Activated T-helper 1 cell treated with Interleukin-2 at 50 U/mL for 16 hours (primary cell): ENCODE results near the gene FBN2.
"Not testable (repeated sequence)": the region's sequence is repeated elsewhere in the genome, so short reads cannot be mapped to it uniquely, and the experiment has no call there.

ENCODE experiments used
- DNase-seq: peaks from one replicate; pipeline ENCODE4 v3.0.0-alpha.2; 2020; ENCODE audit warnings: low read depth

The FBN2 gene

DNA sequence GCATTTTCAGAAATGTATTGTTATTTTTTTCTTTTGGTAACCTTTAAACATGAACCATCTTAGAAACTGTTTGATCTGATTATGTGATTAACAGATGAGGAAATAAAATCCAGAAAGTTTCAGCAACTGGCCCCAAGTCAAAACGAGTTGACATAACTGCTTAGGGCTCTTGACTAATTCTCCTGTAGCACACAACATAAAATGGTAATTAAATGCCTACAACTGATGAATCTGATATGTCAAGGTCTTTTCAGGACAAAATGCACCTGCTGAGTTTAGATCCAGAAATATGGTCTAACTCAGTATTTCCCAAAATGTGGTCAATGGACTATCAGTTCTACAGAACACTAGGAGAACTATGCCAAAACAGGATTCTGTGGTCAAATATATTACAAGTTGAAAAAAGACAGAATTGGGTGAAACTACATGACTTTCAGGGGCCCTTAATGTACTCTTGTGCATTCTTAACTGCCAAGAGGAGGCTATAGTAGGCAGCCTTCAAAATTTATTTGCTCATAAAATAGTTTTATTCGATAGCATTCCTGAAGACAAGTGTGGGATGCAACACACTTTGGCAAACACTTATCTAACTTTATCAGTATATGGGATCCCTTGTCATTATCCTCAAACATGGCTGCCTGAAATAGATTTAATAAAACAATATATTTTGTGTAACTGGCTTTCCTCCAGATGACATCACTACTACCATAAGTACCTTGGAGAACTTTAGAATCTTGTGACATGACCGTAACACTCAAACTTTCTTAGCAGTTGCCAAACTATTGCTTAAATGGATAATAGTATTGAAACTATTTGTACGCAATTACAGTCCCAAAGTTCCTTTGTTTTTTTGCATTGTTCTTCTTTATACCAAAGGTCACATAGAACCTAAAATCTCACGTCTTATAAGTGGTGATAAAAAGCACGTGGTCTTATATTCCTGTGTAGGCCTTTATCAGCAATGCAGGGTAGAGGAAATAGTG is 59.4 kb downstream of the FBN2 start:
- DNase-seq = no peak

DNA sequence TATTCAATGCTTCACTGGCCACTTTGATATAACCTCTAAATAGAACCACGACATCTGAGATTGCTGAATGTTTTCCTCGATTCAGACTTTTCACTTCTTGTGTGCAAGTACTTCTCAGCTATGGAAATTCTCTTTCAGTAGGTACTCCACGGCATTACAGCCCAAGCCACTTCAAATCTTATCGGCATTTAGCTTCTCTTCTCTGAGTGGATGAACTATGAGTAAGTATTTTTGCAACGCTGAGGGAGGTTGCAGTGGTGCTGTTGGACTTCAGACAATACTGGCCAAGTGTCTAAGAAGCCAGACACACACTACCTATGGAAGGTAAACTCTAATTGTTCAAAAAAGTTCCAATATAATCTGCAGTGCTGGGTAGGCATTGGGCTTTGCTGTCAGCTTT is 60.1 kb downstream of the FBN2 start:
- no peak for DNase-seq

DNA sequence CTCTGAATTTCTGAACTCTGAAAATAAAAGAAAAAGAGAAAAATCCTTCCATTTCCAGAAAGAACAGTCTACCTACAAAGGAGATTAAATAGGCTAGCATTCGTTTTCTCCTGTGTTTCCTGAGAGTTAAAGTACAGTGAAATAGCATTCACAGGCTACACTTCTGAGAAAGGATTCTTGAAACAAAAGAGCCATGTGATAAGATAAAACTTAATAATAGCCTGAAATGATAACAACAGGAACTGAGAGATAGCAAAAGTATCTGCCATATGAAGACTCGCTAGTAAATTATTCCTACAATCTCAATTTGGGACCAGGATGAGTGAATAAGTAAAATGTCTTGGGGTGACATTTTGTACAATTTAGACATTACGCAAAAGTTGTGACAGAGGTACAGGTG is 62.4 kb downstream of the FBN2 start:
- no peak for DNase-seq

DNA sequence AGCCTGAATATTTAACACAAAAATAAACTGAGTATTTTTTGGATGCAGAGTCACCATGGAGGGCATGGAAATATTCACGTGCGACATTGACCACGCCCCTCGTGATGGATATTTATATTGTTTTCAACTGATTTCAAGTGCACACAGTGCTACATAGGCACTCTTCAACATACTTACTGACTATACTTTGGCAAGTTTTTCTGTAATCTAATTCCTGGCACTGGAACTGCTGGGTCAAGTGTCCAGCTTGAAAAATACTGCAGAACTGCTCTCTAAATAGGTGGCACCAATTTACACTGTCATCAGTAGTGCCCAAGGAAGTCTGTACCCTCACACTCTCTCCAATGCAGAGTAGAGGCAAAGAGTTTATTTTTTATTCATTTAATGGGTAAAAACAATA is 65.1 kb downstream of the FBN2 start:
- DNase-seq = no peak

DNA sequence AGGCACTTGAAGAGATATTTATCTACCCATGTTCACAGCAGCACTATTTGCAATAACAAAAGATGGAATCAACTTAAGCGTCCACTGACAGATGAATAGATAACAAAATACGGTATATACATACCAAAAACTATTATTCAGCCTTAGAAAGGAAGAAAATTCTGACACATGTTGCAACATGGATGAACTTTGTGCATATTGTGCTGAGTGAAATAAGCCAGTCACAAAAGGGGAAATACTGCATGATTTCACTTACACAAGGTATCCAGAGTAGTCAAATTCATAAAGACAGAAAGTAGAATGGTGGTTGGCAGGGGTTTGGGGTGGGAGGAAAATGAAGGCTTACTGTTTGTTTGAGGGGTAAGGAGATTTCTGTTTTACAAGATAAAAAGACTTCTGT is 66.0 kb downstream of the FBN2 start:
- no peak for DNase-seq

DNA sequence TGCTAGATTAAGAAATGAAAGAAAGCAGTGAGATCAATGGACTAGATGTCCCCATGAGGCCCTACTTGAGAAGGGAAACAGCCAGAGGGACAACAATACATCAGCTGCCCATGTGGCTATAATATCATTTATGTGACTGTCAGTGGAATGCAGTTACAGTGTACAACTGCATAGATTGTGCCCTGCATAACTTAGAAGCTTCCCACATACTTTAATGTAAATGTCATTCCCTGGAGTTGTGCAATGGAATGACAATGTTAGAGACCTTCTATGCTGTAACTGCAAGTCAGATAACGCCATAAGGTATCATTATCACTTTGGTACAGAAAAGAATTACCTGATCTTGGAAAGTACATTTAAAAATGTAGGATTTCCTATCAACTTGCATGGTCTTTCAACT is 67.4 kb downstream of the FBN2 start:
- no peak for DNase-seq

DNA sequence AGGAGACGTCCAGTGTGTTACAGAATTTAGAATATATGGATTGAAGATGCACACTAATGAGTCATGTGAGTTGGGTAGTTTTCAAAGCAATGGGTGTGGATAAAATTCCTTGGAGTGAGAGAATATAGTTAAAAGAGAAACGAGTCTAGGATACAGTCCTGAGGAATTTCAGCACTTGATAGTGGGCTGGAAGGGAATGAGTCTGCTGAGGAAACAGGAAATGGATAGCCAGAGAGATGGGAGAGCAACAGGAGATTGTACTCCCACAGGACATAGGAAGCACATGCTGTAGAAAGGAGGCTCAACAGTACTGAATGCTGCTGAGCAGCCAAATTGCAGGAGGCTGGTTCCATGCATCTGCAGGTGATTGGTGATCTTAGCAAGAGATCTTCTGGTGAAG is 68.1 kb downstream of the FBN2 start:
- no peak for DNase-seq

DNA sequence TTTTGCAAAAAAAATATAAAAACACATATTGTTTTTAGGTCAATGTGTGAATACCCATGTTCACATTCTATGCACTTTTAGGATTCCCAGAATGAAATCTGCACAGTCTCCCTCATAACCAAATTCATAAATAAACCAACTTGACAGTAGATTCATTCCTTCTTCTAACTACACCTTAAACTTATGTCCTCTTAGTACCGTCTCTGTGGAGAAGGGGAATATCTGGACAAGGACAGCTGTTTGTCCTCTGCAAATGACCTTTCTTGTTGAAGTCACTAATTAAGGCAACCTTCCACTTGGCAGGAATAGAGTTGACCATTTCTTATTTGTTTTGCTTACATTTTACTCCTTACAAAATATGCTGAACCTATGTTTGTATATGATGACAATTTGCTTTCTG is 71.1 kb downstream of the FBN2 start:
- no peak for DNase-seq

DNA sequence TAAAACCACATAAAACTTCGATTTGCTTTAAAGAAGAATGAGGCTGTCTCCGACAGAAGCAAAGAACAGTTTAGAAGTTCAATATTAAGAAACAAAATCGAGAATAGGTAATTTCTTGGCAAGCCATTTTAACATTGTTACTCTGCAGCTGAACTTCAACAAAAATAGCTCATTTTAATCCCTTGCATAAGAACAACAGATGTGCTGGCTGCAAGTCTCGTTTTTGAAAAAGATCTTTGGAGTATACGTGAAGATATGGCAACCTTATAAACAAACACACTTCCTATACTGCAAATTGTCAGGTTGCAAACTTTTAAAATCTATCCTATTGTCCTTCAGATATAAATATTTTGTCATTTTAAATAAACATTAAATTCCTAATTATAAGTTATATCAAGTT is 71.5 kb downstream of the FBN2 start:
- no peak for DNase-seq

DNA sequence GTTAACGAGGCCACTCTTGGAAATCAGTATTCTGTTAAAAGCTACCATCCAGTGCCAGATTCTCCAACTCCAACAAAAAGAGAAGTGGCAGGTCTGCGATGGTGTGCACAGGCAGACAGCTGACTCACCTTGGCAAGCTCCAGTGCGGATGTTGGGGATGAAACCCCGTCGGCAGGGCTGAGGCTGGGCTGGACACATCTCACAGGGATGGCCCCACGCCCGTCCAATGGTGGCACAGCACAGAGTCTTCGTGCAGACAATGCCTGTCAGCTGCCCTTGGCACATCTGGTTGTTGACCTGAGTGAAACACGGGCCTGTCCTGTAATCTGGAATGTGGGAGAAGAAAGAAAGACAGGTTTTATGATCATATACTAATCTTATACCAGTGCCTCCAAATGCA is 73.4 kb downstream of the FBN2 start:
- DNase-seq = no peak

DNA sequence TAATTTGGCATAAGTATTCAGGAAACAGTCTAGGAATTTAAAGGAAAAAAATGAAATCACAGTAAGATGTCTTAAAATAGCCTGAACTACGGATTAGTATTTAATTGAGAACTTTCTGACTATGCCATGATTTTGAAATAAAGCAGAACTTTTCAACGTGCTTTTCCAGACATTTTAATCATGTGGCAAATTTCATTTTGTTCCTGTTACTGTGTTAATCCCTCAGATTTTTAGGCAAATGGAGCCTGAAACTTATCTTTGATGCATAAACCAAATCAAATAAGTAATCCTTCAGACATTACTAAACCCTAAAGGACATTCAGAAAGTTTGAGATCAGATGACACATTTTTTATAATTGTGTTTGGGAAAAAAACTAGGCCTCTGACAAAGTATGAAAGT is 75.7 kb downstream of the FBN2 start:
- no peak for DNase-seq

DNA sequence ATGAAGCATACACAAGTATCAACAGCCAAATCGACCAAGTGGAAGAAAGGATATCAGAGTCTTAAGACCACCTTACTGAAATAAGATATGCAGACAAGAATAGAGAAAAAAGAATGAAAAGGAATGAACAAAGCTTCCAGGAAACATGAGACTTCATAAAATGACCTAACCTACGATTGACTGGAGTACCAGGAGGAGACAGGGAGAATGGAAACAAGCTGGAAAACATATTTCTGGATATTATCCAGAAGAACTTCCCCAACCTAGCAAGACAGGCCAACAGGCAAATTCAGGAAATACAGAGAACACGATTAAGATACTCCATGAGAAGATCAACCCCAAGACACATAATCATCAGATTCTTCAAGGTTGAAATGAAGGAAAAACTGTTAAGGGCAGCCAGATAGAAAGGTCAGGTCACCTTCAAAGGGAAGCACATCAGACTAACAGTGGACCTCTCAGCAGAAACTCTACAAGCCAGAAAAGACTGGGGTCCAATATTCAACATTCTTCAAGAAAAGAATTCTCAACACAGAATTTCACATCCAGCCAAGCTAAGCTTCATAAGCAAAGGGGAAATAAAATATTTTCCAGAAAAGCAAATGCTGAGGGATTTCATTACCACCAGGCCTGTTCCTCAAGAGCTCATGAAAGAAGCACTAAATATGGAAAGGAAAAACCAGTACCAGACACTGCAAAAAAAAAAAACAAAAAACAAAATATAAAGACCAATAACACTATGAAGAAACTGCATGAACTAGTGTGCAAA is 80.7 kb downstream of the FBN2 start:
- not testable (repeated sequence) for DNase-seq

DNA sequence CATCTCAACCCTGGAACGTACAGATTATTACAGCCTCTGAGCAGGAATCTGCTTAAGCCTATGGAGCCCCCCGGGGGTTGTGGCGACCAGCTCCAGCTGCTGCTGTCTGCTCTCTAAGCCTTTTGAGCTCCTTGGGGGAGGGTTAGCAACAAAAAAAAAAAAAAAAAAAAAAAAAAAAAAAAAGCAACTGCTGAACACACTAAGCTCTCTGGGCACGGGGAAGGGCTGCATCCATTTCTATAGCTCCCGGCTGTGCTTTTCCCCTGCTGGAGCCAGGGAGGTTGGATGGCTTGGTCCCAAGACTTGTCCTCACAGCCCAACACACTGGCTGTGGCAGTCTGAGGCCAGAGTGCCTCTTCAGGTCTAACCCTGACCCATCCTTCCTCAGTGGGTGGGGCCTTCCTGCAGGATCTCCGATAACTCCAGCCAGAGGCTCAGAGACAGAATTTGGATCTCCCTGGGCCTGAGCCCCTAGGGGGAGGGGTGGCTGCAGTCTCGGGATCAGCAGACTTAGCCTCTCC is 82.1 kb downstream of the FBN2 start:
- no peak for DNase-seq

DNA sequence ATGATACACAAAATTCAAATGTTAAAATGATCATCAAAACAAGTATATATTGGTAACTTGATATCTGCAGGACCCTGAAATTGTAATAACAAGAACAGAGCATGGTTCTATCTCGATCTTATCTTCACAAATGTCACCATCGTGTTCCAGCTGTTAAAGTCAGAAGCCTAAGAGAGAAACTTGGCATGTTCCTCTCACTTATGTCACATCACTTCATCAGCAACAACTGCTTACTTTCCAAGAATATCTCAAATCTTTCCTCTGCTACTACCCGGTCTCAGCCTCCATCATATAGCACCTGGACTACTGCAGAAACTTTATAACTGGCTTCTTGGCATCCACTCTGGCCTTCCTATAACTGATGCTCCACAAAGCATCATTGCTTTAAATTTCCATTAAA is 84.9 kb downstream of the FBN2 start:
- DNase-seq = no peak

DNA sequence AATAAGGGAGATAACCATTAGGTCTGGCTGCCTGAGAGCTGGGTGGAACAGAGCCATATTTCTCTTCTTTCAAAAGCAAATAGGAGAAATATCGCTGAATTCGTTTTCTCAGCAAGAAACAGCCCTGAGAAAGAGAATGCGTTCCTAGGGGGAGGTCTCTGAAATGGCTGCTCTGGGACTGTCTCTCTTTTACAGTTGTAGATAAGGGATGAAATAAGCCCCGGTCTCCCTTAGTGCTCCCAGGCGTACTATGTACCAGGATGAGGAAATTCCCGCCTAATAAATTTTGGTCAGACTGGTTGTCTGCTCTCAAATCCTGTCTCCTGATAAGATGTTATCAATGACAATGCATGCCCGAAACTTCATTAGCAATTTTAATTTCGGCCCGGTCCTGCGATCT is 90.8 kb downstream of the FBN2 start:
- not testable (repeated sequence) for DNase-seq

DNA sequence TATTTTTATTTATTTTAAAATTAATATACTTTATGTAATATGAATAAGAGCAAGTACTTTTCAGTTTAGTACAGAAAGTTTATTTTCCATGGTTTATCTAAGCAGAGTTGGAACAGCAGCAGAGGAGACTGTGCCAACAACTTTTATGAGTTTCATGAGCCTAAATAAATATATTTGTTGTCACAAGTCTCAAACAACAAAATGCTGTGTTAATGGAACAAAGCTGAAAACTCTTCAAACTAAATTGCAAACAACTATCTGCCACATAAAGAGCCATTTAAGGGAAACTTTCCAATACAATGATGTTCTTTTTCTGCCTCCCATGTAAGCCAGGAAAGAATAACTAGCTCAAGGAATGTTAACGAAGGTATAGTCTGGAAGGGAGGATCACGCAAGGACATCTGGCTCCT is 96.1 kb downstream of the FBN2 start:
- DNase-seq = no peak

DNA sequence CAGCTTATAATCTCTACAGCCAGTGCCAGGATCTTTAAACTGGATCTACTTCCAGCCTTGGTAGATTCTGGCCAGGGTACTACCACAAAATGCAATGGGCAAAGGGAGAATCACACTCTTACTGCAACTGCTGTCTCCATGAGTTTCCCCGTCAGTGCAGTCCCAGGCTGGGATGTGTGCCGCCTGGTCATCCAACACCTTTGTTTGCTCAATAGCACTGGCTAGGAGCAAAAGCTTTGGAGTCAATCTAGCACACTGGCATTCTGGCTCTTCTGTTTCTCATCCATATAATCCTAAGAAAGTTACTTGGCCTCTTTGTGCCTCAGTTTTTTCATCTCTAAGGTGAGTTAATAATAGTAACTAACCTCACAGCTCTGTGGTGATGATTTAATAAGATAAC is 96.9 kb downstream of the FBN2 start:
- DNase-seq = no peak

DNA sequence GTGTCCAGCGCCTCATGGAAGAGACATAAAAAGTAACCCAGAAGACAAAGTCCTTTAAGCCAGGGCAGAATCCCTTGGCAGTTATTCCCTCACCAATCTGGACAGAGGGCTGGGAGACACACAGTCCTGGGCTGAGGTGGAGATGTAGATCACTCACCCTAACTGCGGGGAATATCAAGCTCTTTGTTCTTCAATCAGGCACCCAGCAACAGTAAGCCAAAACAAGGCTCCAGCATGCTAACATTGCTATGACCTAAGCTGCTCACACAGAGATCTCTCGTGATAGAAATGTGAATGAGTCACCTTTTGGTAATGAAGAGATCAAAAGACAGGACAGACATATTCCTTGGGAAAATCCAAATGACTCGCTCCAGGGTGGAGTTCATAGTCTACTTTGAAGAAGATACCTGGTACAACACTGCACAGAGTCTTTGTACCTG is 101.3 kb downstream of the FBN2 start:
- DNase-seq = no peak

DNA sequence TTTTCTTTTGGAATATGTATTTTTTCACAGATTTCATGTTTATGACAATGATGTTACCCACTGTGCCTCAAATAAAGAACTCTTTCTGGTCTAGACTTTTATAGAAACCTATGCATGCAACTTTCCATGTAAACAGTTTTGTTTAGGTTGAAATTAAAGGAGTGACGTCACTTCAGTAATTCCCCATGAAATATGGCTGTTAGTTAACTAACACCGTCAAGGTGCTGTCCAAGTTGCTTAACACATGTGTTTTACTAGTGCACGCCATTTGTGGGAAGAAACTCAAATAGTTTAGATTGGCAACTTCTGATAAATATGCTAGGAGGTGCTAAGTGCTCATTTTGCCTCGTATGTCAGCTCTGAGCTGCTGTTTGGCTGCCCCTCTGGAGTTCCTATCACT is 102.2 kb downstream of the FBN2 start:
- DNase-seq = no peak

DNA sequence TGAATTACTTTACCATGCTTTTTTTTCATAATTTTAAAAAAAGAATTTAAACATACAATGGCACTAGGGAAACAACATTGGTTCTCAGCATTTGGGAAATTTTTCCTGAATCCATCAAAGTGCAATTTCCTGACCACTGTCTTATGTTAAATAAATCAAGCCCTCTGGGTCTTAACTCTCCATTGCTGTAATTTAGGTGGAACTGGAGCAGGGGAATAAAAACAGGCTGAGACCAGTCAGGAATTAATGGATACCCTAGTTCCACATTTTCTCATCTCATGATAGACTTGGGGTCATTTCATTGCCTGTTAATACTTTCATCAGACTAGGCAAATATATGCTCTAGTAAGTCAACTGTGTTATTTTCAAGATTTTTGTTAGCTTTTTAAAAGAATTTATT is 103.1 kb downstream of the FBN2 start:
- no peak for DNase-seq

DNA sequence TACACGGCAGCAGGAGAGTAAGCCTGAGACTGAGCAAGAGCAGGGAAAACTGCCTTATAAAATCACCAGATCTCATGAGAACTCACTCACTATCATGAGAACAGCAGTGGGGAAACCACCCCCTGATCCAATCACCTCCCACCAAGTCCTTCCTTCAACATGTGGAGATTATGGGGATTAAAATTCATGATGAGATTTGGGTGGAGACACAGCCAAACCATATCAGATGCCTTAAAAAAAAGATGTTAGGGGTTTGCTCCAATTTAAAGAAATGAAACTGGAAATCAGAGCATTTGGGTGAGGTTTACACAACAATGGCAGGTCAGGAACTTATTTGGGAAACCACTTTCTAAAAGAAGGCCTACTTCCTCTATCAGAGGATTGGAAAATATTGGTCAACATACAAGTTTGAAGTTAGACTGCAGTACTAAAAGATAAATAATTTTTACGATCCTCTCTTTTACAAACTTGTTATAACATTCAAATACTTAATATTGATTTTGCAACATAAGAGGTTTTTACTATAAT is 105.1 kb downstream of the FBN2 start:
- no peak for DNase-seq

DNA sequence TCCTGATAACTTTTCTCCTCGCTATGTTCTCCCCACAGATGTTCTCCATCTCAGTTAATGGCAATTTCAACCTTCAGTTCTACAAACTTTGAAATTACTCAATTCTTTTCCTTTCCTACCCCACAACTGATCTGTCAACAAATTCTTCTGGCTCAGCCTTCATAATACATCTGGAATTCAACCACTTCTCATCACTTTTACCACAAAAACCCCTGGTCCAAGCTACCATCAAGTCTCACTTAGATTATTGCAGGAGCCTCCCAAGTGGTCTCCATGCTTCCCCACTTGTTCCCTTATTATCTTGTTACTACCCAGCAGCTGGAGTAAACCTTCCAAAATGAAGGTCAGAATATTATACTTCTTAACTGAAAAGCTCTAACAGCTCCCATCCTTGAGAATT is 110.1 kb downstream of the FBN2 start:
- no peak for DNase-seq

DNA sequence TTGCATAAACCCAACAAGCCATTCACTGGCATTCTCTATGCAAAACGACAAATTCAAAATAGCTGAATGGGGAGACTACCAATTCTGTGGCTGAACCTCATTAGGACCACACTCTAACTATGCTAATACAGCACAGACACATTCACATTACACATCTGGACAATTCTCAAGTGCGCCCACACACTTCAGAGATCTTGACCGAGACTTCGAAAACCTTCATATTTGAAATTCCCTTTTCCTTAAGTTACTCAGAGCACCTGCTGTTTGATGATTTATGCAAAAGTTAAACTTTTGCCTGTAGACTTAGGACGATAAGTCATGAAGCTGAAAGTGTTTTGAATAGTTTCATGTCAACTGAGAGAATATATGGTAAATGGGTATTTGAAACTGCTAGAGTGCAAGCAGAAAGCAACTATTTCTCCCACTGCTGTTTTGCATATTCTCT is 111.9 kb downstream of the FBN2 start:
- no peak for DNase-seq
